GM19328 (cell line): Measurements from ENCODE around the gene PLAAT2.
"Not testable (repeated sequence)": the region's sequence is repeated elsewhere in the genome, so short reads cannot be mapped to it uniquely, and the experiment has no call there.

Source experiments
- ATAC-seq: cut with Tn5 transposase; IDR thresholded peaks from one replicate; pipeline ENCODE4 v1.9.1; 2021; ENCODE audit warnings: mild to moderate bottlenecking, moderate library complexity; ENCODE audit not compliant: unreplicated experiment

The PLAAT2 gene

GRCh38 chr11:63581224-63581623, 18.0 kb upstream of the PLAAT2 start:
- ATAC-seq, result not testable (repeated sequence)

- not testable (repeated sequence) for ATAC-seq
Observed at GRCh38 chr11:63578882-63579281, 15.7 kb upstream of the PLAAT2 start.

GRCh38 chr11:63574856-63575602, 11.8 kb upstream of the PLAAT2 start:
- ATAC-seq, result no peak

GRCh38 chr11:63573881-63574855, 11.0 kb upstream of the PLAAT2 start:
- ATAC-seq, result no peak

GRCh38 chr11:63572026-63572688, 9.0 kb upstream of the PLAAT2 start:
- ATAC-seq, result no peak

- ATAC-seq, result no peak
Observed at GRCh38 chr11:63569570-63569969, 6.4 kb upstream of the PLAAT2 start.

GRCh38 chr11:63567044-63567840, 4.1 kb upstream of the PLAAT2 start:
- peak; percentile 75 for ATAC-seq

- no peak for ATAC-seq
Observed at GRCh38 chr11:63564784-63565350, 1.7 kb upstream of the PLAAT2 start.

- peak; percentile 56 for ATAC-seq
Observed at GRCh38 chr11:63564056-63564774, 1.0 kb upstream of the PLAAT2 start.

GRCh38 chr11:63560506-63561180, 2.5 kb downstream of the PLAAT2 start:
- ATAC-seq, result no peak

GRCh38 chr11:63558459-63559157, 4.6 kb downstream of the PLAAT2 start:
- ATAC-seq, result no peak

GRCh38 chr11:63557570-63557969, 5.6 kb downstream of the PLAAT2 start:
- ATAC-seq, result no peak

- ATAC-seq, result no peak
Observed at GRCh38 chr11:63556404-63557013, 6.7 kb downstream of the PLAAT2 start.

- no peak for ATAC-seq
Observed at GRCh38 chr11:63554877-63555223, 8.3 kb downstream of the PLAAT2 start.

- no peak for ATAC-seq
Observed at GRCh38 chr11:63553759-63554158, 9.4 kb downstream of the PLAAT2 start.

- ATAC-seq, result no peak
Observed at GRCh38 chr11:63552921-63553320, 10.3 kb downstream of the PLAAT2 start.

- ATAC-seq, result no peak
Observed at GRCh38 chr11:63551889-63552266, 11.3 kb downstream of the PLAAT2 start.
